Ramos (cell line): ENCODE results near the gene VGF.
"Not testable (repeated sequence)": the region's sequence is repeated elsewhere in the genome, so short reads cannot be mapped to it uniquely, and the experiment has no call there.

Experiments
- in situ Hi-C: fragments of 300-500 bp; cut with MboI; formaldehyde crosslinking; loops from one replicate; pipeline ENCODE4 v1.14.3; 2022; ENCODE audit warnings: low sequenced_read_pairs; ENCODE audit not compliant: unreplicated experiment

The VGF gene

GRCh38 chr7:101140746-101141382 is 24.5 kb downstream of the VGF start:
- in situ Hi-C loops, result loop anchor here (5.0 kb wide), 1 partner anchor 51 kb away; no protein-coding TSS in a partner anchor

- in situ Hi-C loops, result loop anchor here (5.0 kb wide), 1 partner anchor 52 kb away; no protein-coding TSS in a partner anchor
Measured at GRCh38 chr7:101140339-101140699, 25.1 kb downstream of the VGF start.

- in situ Hi-C loops, result no loop called here
Measured at GRCh38 chr7:101138213-101138870, 27.0 kb downstream of the VGF start.

GRCh38 chr7:101137651-101138212 is 27.6 kb downstream of the VGF start:
- in situ Hi-C loops, result no loop called here

GRCh38 chr7:101134399-101134980 is 30.9 kb downstream of the VGF start:
- in situ Hi-C loops, result no loop called here

GRCh38 chr7:101133621-101134398 is 31.6 kb downstream of the VGF start:
- in situ Hi-C loops, result no loop called here

- in situ Hi-C loops, result not testable (repeated sequence)
Measured at GRCh38 chr7:101132626-101133600, 32.5 kb downstream of the VGF start.

- in situ Hi-C loops, result no loop called here
Measured at GRCh38 chr7:101129603-101130117, 35.7 kb downstream of the VGF start.

- in situ Hi-C loops, result no loop called here
Measured at GRCh38 chr7:101128040-101128834, 37.1 kb downstream of the VGF start.

GRCh38 chr7:101127460-101128039 is 37.8 kb downstream of the VGF start:
- in situ Hi-C loops, result no loop called here

- in situ Hi-C loops, result no loop called here
Measured at GRCh38 chr7:101126651-101127459, 38.5 kb downstream of the VGF start, which contains the start of gene SERPINE1. TSS of gene SERPINE1 (plus strand) at chr7:101127104. CDS start at chr7:101128394, 1,290 bp downstream.

GRCh38 chr7:101125989-101126650 is 39.2 kb downstream of the VGF start:
- in situ Hi-C loops, result no loop called here

- in situ Hi-C loops, result no loop called here
Measured at GRCh38 chr7:101124376-101125056, 40.9 kb downstream of the VGF start.

- in situ Hi-C loops, result no loop called here
Measured at GRCh38 chr7:101123703-101124068, 41.7 kb downstream of the VGF start.

- in situ Hi-C loops, result no loop called here
Measured at GRCh38 chr7:101122933-101123702, 42.3 kb downstream of the VGF start.
